Peyer's patch (tissue), 4 donors: ENCODE measurements around the gene SLC25A25. TPM values are rescaled to one million over a fixed set of nuclear protein-coding genes. Genes with fewer than 3 reads are reported as not detected.

Experiments used
- DNase-seq, 3 donors: peaks; one replicate each; pipeline ENCODE4 v3.0.0-alpha.2; 2017 to 2019
- H3K27ac ChIP-seq, 4 donors: fragments of 200-600 bp; sonication (generic); one replicate each; pipeline ENCODE4 v1.5.1; 2016 to 2019
- H3K27me3 ChIP-seq, 2 donors: fragments of 200-600 bp; sonication (generic); one replicate each; pipeline ENCODE4 v1.5.1; 2019
- H3K36me3 ChIP-seq, 3 donors: fragments of 200-600 bp; sonication (generic); one replicate each; pipeline ENCODE4 v1.5.1; 2016 to 2019
- H3K4me1 ChIP-seq, 4 donors: fragments of 200-600 bp; sonication (generic); one replicate each; pipeline ENCODE4 v1.5.1; 2016 to 2019
- H3K4me3 ChIP-seq, 4 donors: fragments of 200-600 bp; sonication (generic); 1 replicate in 3 of 4; 2 replicates in 1 of 4; pipeline ENCODE4 v1.5.1; 2016 to 2019; ENCODE audit warnings: mild to moderate bottlenecking in 1 of 4
- H3K9me3 ChIP-seq, 4 donors: fragments of 200-600 bp; sonication (generic); one replicate each; pipeline ENCODE4 v1.5.1; 2016 to 2019; ENCODE audit warnings: mild to moderate bottlenecking in 1 of 4
- CTCF ChIP-seq, 6 experiments: fragments of 450-650 bp in 4 of 6; fragments of 200-600 bp in 2 of 6; sonication (generic) in 1 of 6; IDR thresholded peaks; one replicate each; pipeline ENCODE4 v1.5.1; 2017 to 2019; ENCODE audit warnings: antibody characterized with exemption in 6 of 6, mild to moderate bottlenecking in 3 of 6, moderate library complexity in 1 of 6
- POLR2A ChIP-seq, 2 donors: fragments of 450-650 bp; IDR thresholded peaks; one replicate each; pipeline ENCODE4 v1.5.1; 2017; ENCODE audit warnings: antibody characterized with exemption in 2 of 2, mild to moderate bottlenecking in 2 of 2, moderate library complexity in 2 of 2
- total RNA-seq, 4 donors: library from RNA; depleted of rRNA; stranded (reverse); fragments of >200 nt; gene quantifications; one replicate each; pipeline ENCODE4 v1.1.0, GENCODE V29; 2016

Gene SLC25A25
- total RNA-seq, 4 donors from 2014 or later: 18.2 to 44.1 (median 28.2) TPM

DNA sequence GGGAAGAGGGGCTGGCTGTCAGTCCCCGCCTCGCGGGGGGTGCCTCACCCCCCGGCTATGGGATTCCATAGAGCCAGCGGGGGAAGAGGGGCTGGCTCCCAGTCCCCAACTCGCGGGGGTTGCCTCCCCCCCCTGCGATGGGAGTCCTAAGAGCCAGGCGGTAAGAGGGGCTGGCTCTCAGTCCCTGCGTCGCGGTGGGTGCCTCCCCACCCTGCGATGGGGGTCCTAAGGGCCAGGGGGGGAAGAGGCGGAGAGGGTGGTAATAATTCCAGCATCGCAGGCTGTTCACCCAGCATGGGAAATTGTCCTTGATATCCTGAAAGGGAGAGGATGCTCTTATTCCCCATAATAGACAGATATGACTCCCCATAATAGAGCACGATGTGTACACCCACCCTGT, 71.6 kb downstream of the SLC25A25 start:
- Histone ChIP-seq H3K4me3 (no peak overlapping the region), H3K36me3 (no peaks in the 10 kb centered on the region), H3K27ac (no peak overlapping the region), H3K27me3 (no peaks in the 10 kb centered on the region), H3K9me3 (no peaks in the 10 kb centered on the region), H3K4me1 (no peaks in the 10 kb centered on the region)
- DNase-seq: no peak
- TF ChIP-seq POLR2A (IDR thresholded peaks at IDR 0.05) (no peak), CTCF (IDR thresholded peaks at IDR 0.05) (no peak)

DNA sequence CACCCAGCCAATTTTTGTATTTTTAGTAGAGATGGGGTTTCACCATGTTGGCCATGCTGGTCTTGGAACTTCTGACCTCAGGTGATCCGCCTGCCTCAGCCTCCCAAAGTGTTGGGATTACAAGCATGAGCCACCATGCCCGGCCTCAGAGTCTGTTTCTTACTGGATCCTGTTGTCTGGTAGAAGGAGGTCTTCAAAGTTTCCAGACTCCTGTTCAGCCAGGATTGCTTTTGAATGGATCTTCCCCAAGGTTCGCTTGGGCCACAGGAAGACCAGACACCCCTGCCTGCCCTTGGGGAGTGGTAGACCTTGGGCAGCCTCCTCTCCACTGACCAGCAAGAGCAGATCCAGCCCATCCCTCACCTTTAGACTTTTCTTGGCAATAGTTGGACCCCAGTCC, 73.6 kb downstream of the SLC25A25 start:
- H3K9me3 ChIP-seq: no peaks in the 10 kb centered on the region
- no peaks in the 10 kb centered on the region for H3K36me3 ChIP-seq
- TF ChIP-seq POLR2A (IDR thresholded peaks at IDR 0.05) (no peak), CTCF (IDR thresholded peaks at IDR 0.05) (no peak)
- H3K4me1 ChIP-seq: no peaks in the 10 kb centered on the region
- H3K27ac ChIP-seq: no peak overlapping the region
- H3K4me3 ChIP-seq: no peak overlapping the region
- DNase-seq: peak in 1 of 3 donors; percentile 19
- H3K27me3 ChIP-seq: no peaks in the 10 kb centered on the region

- no peak overlapping the region for H3K27ac ChIP-seq
- DNase-seq: peak in 1 of 3 donors; percentile 29
- H3K9me3 ChIP-seq: no peaks in the 10 kb centered on the region
- no peaks in the 10 kb centered on the region for H3K36me3 ChIP-seq
- no peak overlapping the region for H3K4me3 ChIP-seq
- H3K4me1 ChIP-seq: no peaks in the 10 kb centered on the region
- no peak for TF ChIP-seq POLR2A (IDR thresholded peaks at IDR 0.05)
- TF ChIP-seq CTCF (IDR thresholded peaks at IDR 0.05): no peak
- H3K27me3 ChIP-seq: no peaks in the 10 kb centered on the region
These were observed 74.0 kb downstream of the SLC25A25 start for GRCh38 chr9:128142061-128142460.

DNA sequence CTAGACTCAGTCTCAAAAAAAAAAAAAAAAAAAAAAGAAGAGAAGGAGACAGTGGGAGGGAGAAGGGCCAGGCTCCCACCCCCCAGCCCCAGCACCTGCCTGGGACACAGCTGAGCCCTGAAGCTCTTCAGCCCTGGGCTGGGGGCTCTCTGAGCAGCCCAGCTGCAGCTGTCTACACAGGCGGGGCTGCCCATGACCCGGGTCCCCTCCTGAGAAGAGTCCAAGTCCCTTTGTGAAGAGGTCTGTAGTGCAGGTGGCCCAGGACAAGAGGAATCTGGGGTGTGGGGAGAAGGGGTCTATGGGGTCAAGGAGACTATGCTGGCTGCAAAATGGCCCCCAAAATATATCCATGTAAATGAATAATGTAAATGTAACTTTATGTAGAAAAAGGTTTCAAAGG, 74.6 kb downstream of the SLC25A25 start:
- H3K4me1 ChIP-seq: no peaks in the 10 kb centered on the region
- H3K4me3 ChIP-seq: no peak overlapping the region
- no peaks in the 10 kb centered on the region for H3K9me3 ChIP-seq
- H3K27me3 ChIP-seq: no peaks in the 10 kb centered on the region
- DNase-seq: peak in 1 of 3 donors; percentile 16
- H3K27ac ChIP-seq: no peak overlapping the region
- no peaks in the 10 kb centered on the region for H3K36me3 ChIP-seq
- no peak for TF ChIP-seq CTCF (IDR thresholded peaks at IDR 0.05)
- TF ChIP-seq POLR2A (IDR thresholded peaks at IDR 0.05): no peak

GRCh38 chr9:128143525-128144238, 75.7 kb downstream of the SLC25A25 start:
- Histone ChIP-seq H3K9me3 (no peaks in the 10 kb centered on the region), H3K4me1 (peaks cover 0 to 3% (median 1%) of the 10 kb centered on the region in 4 donors), H3K36me3 (no peaks in the 10 kb centered on the region), H3K27me3 (no peaks in the 10 kb centered on the region), H3K27ac (no peak overlapping the region), H3K4me3 (no peak overlapping the region)
- TF ChIP-seq CTCF (IDR thresholded peaks at IDR 0.05): no peak
- no peak for TF ChIP-seq POLR2A (IDR thresholded peaks at IDR 0.05)
- DNase-seq: peak in 1 of 3 donors; percentile 16
